ENCODE measurements around the gene SLIT3. TPM values are rescaled to one million over a fixed set of nuclear protein-coding genes. Genes with fewer than 3 reads are reported as not detected.

Gene SLIT3
- total RNA-seq, 1 donor from 2014 or later, result 3.1 TPM

DNA sequence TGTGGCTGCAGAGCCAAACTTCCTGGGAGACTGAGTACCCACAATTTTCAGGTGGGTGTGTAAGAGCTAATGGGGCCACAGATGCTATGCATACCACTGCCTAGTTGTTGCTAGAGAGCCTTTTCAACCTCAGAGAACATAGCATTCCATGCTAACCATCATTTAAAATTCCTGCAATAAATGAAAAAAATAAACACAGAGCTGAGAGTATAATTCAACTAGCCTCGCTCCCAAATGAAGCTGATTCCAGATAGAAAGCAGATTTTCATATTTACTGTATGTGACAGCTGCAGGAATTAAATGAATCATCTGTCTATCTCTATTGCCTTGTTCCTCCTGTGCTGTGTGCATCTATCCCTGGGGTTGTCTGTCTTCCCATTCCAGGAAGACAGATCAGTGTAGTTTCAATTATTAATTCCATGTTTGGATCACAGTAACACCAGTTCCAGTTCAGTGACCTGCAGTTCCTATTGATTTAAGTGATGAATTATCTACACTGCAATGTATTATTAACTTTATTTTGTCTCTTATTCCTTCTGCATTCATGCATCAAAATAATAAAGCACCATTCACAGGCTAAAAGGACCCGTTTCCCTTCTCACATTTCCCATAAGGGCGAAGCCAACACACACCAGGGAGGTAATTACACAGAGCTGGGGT is 324.5 kb downstream of the SLIT3 start:
- TF ChIP-seq, protein P1, sequence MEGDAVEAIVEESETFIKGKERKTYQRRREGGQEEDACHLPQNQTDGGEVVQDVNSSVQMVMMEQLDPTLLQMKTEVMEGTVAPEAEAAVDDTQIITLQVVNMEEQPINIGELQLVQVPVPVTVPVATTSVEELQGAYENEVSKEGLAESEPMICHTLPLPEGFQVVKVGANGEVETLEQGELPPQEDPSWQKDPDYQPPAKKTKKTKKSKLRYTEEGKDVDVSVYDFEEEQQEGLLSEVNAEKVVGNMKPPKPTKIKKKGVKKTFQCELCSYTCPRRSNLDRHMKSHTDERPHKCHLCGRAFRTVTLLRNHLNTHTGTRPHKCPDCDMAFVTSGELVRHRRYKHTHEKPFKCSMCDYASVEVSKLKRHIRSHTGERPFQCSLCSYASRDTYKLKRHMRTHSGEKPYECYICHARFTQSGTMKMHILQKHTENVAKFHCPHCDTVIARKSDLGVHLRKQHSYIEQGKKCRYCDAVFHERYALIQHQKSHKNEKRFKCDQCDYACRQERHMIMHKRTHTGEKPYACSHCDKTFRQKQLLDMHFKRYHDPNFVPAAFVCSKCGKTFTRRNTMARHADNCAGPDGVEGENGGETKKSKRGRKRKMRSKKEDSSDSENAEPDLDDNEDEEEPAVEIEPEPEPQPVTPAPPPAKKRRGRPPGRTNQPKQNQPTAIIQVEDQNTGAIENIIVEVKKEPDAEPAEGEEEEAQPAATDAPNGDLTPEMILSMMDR (conservative IDR thresholded peaks at IDR 0.05; ENCODE audit: low read depth, low read length), result no peak
- H3K4me3 ChIP-seq (ENCODE audit: low read depth, low read length), result no peak overlapping the region
- no peak for DNase-seq (ENCODE audit: low read depth)

DNA sequence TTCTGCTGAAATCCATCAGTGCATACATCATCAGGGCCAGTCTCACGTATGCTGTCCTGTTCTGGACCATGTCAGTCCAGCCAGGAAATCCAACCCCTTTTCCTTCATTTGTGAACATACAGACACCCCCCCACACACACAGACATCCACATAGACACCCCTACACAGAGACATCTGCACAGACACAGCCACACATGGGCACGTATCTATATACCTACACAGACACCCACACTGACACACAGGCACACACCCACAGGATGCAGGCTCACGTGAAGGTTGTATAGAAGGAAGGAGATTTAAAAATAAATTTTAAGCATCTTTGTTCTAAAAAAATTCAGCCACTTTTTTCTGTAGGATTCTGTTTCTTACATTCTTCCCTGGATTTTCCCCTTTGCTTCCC is 325.6 kb downstream of the SLIT3 start:
- DNase-seq (ENCODE audit: low read depth), result no peak
- no peak overlapping the region for H3K4me3 ChIP-seq (ENCODE audit: low read depth, low read length)
- TF ChIP-seq, protein P1 (conservative IDR thresholded peaks at IDR 0.05; ENCODE audit: low read depth, low read length), result no peak

GRCh38 chr5:168974082-168974481 is 326.9 kb downstream of the SLIT3 start:
- TF ChIP-seq, protein P1 (conservative IDR thresholded peaks at IDR 0.05; ENCODE audit: low read depth, low read length), result no peak
- no peak overlapping the region for H3K4me3 ChIP-seq (ENCODE audit: low read depth, low read length)
- DNase-seq (ENCODE audit: low read depth), result no peak

- no peak overlapping the region for H3K4me3 ChIP-seq (ENCODE audit: low read depth, low read length)
- TF ChIP-seq, protein P1 (conservative IDR thresholded peaks at IDR 0.05; ENCODE audit: low read depth, low read length), result no peak
- DNase-seq (ENCODE audit: low read depth), result no peak
Measured at GRCh38 chr5:168972731-168973130, 328.2 kb downstream of the SLIT3 start.

DNA sequence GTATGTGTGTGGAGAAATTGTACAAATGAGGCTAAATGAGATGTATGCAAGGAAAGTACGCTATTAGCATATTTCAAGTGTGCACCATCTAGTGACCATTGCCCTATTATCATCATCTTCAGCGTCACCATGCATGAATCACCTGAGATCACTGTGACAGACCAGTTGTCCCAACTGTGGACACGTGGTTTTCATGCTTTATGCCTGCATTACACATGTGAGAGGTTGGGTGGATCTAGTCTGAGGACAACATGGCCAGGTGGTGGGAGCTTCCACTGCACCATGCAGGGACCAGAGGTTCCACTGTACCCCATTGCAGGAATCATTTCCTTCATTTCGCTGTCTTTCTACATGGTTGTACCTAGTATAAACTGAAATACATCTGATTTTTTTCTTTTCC is 329.8 kb downstream of the SLIT3 start:
- no peak for DNase-seq (ENCODE audit: low read depth)
- H3K4me3 ChIP-seq (ENCODE audit: low read depth, low read length), result no peak overlapping the region
- TF ChIP-seq, protein P1 (conservative IDR thresholded peaks at IDR 0.05; ENCODE audit: low read depth, low read length), result no peak

DNA sequence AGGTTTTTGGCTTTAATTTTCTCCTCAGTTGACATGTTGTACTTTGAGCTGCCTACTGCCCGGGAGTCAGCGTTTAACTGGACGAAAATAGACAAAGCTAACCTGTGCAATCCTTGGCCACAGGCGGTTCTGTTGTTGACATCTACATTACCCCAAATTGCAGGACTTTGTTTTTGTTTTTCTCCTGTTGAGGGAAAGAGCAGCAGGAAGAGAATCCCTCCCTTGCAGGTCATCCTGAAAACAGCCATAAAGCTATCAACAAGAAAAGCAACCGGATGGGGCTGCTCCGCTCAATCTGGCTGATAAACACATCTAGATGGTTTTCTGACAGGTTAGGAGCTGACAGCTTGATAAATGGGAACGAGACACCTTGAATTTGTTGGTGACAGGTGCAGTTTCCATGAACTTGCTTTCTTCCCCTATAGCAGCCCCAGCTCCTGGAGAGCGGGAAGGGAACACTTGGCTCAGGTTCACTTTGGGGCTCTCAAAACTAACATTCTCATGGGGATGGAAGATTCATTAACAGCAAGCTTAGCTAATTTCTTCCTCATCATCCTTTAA is 331.5 kb downstream of the SLIT3 start:
- H3K4me3 ChIP-seq (ENCODE audit: low read depth, low read length), result no peak overlapping the region
- TF ChIP-seq, protein P1 (conservative IDR thresholded peaks at IDR 0.05; ENCODE audit: low read depth, low read length), result no peak
- no peak for DNase-seq (ENCODE audit: low read depth)
